ENCODE data around the gene VWDE. TPM values are rescaled to one million over a fixed set of nuclear protein-coding genes. Genes with fewer than 3 reads are reported as not detected.

The VWDE gene
- total and polyA plus RNA-seq, 2 of the 13 experiments (the other 11 are each of a cell fraction or from before 2014, with no cell fraction given) = 0.12 to 0.27 TPM

GRCh38 chr7:12358694-12359093 is 45.0 kb downstream of the VWDE start:
- in situ Hi-C loops (cut with HindIII; ENCODE audit: extremely low pct_ligation_motif_present, low pct_unique_long_range_greater_than_20kb) = no loop called here
- TF ChIP-seq ZNF75D (CRISPR knock-in tag; IDR thresholded peaks at IDR 0.05; ENCODE audit: borderline replicate concordance) (no peak), ZNF83 (CRISPR knock-in tag; IDR thresholded peaks at IDR 0.05; ENCODE audit: borderline replicate concordance) (no peak), ZNF430 (CRISPR knock-in tag; IDR thresholded peaks at IDR 0.05) (no peak), ZNF230 (CRISPR knock-in tag; IDR thresholded peaks at IDR 0.05) (no peak), PHF8 (CRISPR knock-in tag; IDR thresholded peaks at IDR 0.05) (no peak), SIX4 (CRISPR knock-in tag; IDR thresholded peaks at IDR 0.05) (no peak), RFXAP (CRISPR knock-in tag; IDR thresholded peaks at IDR 0.05; ENCODE audit: borderline replicate concordance) (no peak), TCF7L2 (IDR thresholded peaks at IDR 0.05; ENCODE audit: low read depth, low read length) (no peak), CBFB (CRISPR knock-in tag; IDR thresholded peaks at IDR 0.05) (no peak), TCF7 (IDR thresholded peaks at IDR 0.05; ENCODE audit: low read depth) (no peak), ZNF773 (CRISPR knock-in tag; IDR thresholded peaks at IDR 0.05; ENCODE audit: borderline replicate concordance) (no peak), FOXO1 (CRISPR knock-in tag; IDR thresholded peaks at IDR 0.05) (no peak), KDM3A (CRISPR knock-in tag; IDR thresholded peaks at IDR 0.05; ENCODE audit: low read depth) (no peak), ZNF792 (CRISPR knock-in tag; IDR thresholded peaks at IDR 0.05) (no peak)
- TF ChIP-seq, protein P1, sequence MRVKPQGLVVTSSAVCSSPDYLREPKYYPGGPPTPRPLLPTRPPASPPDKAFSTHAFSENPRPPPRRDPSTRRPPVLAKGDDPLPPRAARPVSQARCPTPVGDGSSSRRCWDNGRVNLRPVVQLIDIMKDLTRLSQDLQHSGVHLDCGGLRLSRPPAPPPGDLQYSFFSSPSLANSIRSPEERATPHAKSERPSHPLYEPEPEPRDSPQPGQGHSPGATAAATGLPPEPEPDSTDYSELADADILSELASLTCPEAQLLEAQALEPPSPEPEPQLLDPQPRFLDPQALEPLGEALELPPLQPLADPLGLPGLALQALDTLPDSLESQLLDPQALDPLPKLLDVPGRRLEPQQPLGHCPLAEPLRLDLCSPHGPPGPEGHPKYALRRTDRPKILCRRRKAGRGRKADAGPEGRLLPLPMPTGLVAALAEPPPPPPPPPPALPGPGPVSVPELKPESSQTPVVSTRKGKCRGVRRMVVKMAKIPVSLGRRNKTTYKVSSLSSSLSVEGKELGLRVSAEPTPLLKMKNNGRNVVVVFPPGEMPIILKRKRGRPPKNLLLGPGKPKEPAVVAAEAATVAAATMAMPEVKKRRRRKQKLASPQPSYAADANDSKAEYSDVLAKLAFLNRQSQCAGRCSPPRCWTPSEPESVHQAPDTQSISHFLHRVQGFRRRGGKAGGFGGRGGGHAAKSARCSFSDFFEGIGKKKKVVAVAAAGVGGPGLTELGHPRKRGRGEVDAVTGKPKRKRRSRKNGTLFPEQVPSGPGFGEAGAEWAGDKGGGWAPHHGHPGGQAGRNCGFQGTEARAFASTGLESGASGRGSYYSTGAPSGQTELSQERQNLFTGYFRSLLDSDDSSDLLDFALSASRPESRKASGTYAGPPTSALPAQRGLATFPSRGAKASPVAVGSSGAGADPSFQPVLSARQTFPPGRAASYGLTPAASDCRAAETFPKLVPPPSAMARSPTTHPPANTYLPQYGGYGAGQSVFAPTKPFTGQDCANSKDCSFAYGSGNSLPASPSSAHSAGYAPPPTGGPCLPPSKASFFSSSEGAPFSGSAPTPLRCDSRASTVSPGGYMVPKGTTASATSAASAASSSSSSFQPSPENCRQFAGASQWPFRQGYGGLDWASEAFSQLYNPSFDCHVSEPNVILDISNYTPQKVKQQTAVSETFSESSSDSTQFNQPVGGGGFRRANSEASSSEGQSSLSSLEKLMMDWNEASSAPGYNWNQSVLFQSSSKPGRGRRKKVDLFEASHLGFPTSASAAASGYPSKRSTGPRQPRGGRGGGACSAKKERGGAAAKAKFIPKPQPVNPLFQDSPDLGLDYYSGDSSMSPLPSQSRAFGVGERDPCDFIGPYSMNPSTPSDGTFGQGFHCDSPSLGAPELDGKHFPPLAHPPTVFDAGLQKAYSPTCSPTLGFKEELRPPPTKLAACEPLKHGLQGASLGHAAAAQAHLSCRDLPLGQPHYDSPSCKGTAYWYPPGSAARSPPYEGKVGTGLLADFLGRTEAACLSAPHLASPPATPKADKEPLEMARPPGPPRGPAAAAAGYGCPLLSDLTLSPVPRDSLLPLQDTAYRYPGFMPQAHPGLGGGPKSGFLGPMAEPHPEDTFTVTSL (CRISPR knock-in tag; IDR thresholded peaks at IDR 0.05; ENCODE audit: borderline replicate concordance) = no peak
- TF ChIP-seq, protein P2, sequence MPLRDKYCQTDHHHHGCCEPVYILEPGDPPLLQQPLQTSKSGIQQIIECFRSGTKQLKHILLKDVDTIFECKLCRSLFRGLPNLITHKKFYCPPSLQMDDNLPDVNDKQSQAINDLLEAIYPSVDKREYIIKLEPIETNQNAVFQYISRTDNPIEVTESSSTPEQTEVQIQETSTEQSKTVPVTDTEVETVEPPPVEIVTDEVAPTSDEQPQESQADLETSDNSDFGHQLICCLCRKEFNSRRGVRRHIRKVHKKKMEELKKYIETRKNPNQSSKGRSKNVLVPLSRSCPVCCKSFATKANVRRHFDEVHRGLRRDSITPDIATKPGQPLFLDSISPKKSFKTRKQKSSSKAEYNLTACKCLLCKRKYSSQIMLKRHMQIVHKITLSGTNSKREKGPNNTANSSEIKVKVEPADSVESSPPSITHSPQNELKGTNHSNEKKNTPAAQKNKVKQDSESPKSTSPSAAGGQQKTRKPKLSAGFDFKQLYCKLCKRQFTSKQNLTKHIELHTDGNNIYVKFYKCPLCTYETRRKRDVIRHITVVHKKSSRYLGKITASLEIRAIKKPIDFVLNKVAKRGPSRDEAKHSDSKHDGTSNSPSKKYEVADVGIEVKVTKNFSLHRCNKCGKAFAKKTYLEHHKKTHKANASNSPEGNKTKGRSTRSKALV (CRISPR knock-in tag; IDR thresholded peaks at IDR 0.05) = no peak
- TF ChIP-seq, protein P3, sequence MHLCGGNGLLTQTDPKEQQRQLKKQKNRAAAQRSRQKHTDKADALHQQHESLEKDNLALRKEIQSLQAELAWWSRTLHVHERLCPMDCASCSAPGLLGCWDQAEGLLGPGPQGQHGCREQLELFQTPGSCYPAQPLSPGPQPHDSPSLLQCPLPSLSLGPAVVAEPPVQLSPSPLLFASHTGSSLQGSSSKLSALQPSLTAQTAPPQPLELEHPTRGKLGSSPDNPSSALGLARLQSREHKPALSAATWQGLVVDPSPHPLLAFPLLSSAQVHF (CRISPR knock-in tag; IDR thresholded peaks at IDR 0.05) = no peak
- POLR2A ChIA-PET = no interaction called here
- Histone ChIP-seq H3K79me2 (ENCODE audit: insufficient read depth, low read length) (no peaks in the 10 kb centered on the region), H3K9ac (ENCODE audit: insufficient read depth, low read depth, low read length) (no peak overlapping the region), H3K4me2 (ENCODE audit: low read depth, low read length) (no peak overlapping the region), H3K27ac (ENCODE audit: extremely low read length, insufficient read depth, low read length) (no peak overlapping the region), H4K20me1 (ENCODE audit: insufficient read depth, low read length) (no peaks in the 10 kb centered on the region), H3K9me3 (ENCODE audit: low read length) (no peaks in the 10 kb centered on the region), H3K4me1 (ENCODE audit: insufficient read depth, low read length) (no peaks in the 10 kb centered on the region), H3K4me3 (replicated peaks in 1 of 3; ENCODE audit: insufficient read depth in 1 of 3, low read depth in 2 of 3, low read length in 3 of 3) (no peak overlapping the region), H3K36me3 (replicated peaks in 1 of 2; ENCODE audit: control insufficient read depth in 1 of 2, insufficient read depth in 2 of 2, low read length in 2 of 2) (no peaks in the 10 kb centered on the region), H2AFZ (ENCODE audit: low read length) (no peak overlapping the region), H3K27me3 (ENCODE audit: control insufficient read depth in 1 of 2, insufficient read depth in 2 of 2, low read length in 2 of 2) (no peaks in the 10 kb centered on the region)
- no TSS peak for BruUV-seq (replicated peaks)
- FAIRE-seq = no peak
- no peak for DNase-seq (ENCODE audit: low spot score)
- intact Hi-C loops (cut with micrococcal nuclease; ENCODE audit: unreplicated experiment) = no loop called here
- CTCF ChIA-PET (ENCODE audit: low intra/inter-chr PET ratio, low total read pairs) = no interaction called here
- no peak for ATAC-seq

All from HepG2 (cell line).